Activated T-cell treated with anti-CD3 and anti-CD28 coated beads, Interleukin-2, amount 50 U/mL, for 1 hour (primary cell): ENCODE measurements around the gene SSUH2.
"Not testable (repeated sequence)": the region's sequence is repeated elsewhere in the genome, so short reads cannot be mapped to it uniquely, and the experiment has no call there.

Source experiments
- DNase-seq: peaks from one replicate; pipeline ENCODE4 v3.0.0-alpha.2; 2020

SSUH2 gene

GRCh38 chr3:8608041-8608790 is 36.4 kb downstream of the SSUH2 start:
- no peak for DNase-seq

DNA sequence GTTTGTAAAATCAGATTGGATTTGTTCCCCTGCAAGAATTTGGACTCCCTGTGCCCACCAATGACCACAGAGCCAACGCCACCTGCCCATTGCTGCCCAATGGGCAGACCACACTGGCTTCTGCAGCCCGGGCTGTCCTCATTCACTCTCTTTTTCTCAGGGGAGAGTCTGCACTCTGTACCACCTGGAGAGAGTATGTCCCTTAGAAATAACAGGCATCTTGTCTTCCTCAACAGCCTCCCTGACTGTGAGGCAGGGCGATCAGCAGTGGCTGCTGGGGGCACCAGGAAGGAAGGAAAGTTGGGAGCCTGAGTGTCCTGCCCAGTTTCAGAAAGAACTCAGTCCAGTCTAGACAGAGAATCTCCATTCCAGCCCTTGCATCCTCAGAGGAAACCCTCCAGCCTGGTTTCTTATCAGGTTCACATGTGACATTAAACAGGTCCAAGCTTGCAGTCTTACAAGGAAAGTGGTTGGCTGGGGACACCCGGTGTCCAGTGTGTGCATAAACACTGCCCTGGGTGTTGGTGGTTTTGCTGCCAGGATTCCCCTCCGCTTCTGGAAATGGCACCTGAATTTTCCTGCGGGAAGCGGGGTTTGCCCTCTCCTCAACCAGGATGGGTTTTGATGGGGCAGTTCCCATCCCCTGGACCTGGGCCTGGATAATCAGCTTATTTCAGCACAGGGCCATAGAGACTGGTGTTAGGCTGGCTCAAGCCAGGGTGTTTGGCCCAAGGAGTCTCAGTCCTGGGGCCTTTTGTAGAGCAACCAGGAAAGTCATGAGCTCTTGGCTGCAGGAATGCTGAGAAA is 37.2 kb downstream of the SSUH2 start:
- DNase-seq = no peak

- no peak for DNase-seq
These were observed 37.8 kb downstream of the SSUH2 start for GRCh38 chr3:8606701-8607231.

GRCh38 chr3:8604988-8605387 is 39.6 kb downstream of the SSUH2 start:
- no peak for DNase-seq

DNA sequence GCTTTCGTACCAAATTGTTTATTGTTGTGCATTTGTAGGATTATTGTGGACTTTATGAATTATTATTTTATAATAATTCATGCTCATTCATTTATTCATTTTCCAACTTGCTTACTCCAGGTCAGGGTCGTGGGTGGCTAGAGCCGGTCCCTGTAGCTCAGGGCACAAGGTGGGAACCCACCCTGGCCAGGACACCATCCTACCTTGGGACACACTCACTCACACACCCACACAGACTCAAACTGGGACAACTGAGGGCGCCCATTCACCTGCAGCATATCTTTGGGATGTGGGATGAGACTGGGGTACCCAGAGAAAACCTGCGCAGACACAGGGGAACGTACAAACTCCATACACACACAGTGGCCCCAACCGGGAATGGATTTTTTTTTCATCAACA is 40.6 kb downstream of the SSUH2 start:
- no peak for DNase-seq

GRCh38 chr3:8603115-8603710 is 41.4 kb downstream of the SSUH2 start:
- no peak for DNase-seq

- no peak for DNase-seq
These were observed 44.1 kb downstream of the SSUH2 start for GRCh38 chr3:8600457-8600856.

- DNase-seq = no peak
These were observed 45.5 kb downstream of the SSUH2 start for GRCh38 chr3:8599146-8599545.

DNA sequence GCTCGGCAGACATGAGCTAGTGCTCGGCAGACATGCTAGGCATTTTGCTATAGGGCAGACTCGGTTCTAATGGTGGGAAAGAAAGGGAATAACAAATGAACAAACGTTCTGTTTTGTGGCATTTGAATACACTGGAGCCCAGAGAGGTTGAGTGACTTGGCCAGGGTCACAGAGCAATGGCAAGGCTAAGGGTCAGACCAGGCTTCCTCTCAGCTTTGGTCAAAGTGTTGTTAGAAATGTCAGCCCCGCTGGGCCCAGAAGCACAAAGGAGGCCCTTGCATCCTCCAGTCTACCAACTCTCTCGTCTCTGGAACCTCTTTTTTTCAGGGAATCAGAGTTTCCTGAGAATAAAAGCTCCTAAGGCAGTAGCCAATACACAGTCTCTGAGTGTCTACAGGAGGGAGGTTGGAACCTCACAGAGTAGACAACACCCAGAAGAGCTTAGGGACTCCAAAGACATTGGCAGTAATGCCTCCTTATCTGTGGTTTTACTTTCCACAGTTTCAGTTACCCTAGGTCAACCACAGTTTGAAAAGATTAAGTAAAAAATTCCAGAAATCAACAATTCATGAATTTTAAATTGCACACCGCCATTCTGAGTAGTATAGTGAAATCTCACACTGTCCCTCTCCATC is 47.3 kb downstream of the SSUH2 start:
- no peak for DNase-seq

DNA sequence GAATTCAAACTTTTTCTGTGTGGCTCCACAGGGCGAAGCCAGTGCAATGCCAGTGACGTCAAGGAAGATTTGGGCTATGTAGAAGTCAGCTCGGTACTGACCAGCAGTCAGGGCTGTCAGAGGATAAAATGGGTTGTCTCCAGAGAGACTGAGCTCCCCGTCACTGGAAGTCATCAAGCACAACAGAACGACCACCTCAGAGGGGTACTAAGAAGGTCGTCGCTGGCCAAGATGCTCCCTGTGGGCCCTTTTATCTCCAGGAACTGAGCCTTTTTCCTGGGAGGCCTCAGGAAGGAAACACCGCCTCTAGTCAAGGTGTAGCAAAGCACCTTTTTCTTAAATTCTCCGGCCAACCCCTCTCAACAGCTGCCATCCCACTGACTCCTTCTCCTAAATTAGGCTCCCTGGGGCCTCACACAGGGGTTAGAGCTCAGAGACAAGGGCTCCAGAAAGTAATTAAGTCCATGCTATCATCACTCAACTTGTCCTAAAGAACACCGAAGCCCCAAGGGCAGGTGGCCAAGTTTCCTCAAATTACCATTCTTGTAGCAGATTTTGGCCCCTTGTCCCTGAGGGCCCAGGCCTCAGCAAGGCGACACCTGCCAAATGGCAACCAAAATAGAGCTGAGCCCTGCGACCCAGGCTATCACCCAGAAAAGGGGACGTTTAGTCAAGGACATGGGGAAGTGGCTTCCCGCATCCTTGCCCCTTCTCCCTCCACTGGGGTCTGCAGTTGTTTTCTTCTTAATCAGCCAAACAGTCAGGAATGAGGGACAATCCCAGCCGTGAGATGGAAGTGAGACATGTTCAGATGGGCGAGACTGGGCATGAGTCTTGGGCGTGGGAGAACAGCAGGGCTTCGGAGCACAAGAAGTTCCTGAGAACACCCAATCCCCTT is 48.0 kb downstream of the SSUH2 start:
- no peak for DNase-seq

DNA sequence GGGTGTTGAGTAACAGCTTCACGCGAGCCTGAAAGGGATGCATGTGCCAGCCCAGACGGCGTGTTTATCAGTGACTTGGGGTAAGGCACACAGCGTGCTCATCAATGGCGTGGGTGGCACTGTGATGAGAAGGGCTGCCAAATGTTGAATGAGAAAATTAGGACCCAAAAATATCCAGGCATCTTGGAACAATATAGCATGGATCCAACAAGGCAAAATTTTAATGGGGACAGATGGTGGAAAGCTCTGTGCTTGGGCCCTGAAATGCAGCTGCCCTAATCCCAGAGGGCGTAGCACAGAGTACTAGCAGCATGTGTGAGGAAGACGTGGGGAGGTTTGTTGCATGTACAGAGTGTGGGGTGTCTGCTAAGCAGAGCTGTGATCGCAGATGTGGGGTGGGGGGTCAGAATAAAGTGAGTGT is 48.9 kb downstream of the SSUH2 start:
- DNase-seq = no peak

GRCh38 chr3:8595252-8595651 is 49.3 kb downstream of the SSUH2 start:
- no peak for DNase-seq

DNA sequence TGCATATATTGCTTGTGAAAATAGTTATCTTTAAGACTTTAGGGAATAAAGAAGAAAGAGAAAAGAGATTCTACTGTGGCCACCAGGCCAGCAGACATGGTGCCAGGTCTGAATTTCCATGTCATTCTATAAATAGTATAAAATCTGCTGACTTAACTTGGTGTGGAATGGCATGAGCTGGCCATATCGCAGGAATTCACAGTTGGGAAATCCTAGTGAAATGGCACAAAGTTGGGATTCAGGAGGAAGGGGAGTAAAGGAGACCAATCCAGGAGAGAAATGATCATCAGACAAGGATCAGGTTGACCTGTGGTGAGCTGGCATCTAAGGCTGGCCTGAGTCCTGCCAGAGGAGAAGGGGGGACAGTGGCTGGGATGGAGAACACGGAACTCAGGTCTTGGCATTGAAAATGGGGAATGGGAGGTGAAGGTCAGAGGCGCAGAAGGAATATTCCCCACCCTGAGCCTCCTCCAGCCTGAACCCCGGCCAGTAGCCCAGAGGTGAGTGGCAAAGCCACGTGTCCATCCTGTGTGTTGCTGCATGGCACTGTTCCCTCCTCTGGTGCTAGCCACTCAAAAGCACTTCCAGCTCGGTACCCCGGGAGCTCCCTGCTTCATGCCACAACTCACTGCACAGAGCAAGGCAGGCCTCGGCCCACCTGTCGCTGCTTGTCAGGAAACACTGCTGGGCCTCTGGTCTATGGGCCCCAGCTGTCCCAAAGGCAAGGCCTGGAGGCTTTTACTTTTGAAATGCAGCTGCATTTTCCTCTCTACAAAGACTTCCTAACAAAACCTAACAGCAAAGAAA is 51.4 kb downstream of the SSUH2 start:
- DNase-seq = no peak

DNA sequence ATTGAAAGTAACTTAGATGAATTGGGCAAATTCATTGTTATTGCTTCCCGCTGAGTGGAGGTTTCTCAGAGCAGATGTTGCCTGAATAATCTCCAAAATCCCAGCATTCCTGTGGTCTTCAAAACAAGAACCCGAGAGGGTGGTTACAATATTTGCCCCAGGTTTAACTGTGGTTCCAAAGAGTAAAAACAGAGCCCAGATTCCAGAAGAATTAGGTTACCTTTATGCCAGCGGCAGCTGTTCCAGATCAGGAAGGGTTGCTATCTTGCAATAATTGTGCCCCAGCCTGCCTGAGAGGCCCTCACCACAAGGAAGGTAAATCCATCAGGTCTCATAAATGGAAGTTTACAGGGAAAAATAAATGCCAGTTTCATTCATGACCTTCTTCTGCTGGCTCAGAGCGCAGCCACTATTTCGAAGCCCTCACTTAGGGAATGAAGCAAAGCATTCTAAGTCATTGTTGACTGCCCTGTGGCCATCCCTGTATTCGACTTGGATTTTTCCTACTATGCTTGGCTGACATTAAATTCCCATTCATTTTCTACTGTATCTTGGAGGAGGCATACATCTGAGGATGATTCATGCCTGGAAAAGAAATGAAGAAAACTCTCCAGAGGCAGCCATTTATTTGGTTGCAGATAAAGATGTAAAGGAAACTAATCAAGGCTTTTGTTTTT is 54.6 kb downstream of the SSUH2 start:
- no peak for DNase-seq

- DNase-seq = no peak
These were observed 59.9 kb downstream of the SSUH2 start for GRCh38 chr3:8584661-8585060.

- no peak for DNase-seq
These were observed 62.7 kb downstream of the SSUH2 start for GRCh38 chr3:8581806-8582445.

GRCh38 chr3:8581373-8581772 is 63.2 kb downstream of the SSUH2 start:
- no peak for DNase-seq

DNA sequence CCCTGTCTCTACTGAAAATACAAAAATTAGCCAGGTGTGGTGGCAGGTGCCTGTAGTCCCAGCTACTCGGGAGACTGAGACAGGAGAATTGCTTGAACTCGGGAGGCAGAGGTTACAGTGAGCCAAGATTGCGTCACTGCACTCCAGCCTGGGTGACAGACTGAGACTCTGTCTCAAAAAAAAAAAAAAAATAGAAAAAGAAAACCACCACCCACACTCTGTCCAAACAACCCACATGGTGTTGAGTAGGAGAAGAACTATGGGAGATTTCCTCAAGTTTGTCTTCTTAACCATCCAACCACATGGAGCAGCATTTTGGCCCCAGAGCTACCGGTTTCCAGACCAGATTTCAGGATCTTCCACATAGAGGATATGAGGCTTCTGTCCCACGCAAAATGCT is 64.2 kb downstream of the SSUH2 start:
- not testable (repeated sequence) for DNase-seq

GRCh38 chr3:8579943-8580342 is 64.7 kb downstream of the SSUH2 start:
- DNase-seq = no peak

- DNase-seq = no peak
These were observed 65.5 kb downstream of the SSUH2 start for GRCh38 chr3:8579096-8579495.
